CD4-positive, alpha-beta T cell (primary cell): Measurements from ENCODE around the gene CALN1. TPM values are rescaled to one million over a fixed set of nuclear protein-coding genes. Genes with fewer than 3 reads are reported as not detected.

ENCODE experiments used
- ATAC-seq: fragments of 200-7000 bp; cut with Tn5 transposase; one replicate; pipeline ENCODE4 v1.10.0; 2022; ENCODE audit warnings: mild to moderate bottlenecking; ENCODE audit not compliant: poor library complexity
- CTCF ChIA-PET: fragments of 350-600 bp; sonication (Branson Sonifier 250); formaldehyde crosslinking; loops from one replicate; lab custom pipeline; 2021; ENCODE audit warnings: antibody characterized with exemption, inconsistent platforms; lab: Charles Lee
- POLR2A ChIA-PET: fragments of 350-600 bp; sonication (Branson Sonifier 250); formaldehyde crosslinking; loops from one replicate; lab custom pipeline; 2021; ENCODE audit warnings: antibody characterized with exemption, inconsistent platforms; lab: Charles Lee
- DNase-seq, 14 experiments: peaks; one replicate each; pipeline ENCODE4 v3.0.0-alpha.2; 2013 to 2020; ENCODE audit warnings: mixed read lengths in 2 of 14
- H3K27ac ChIP-seq, 2 donors: one replicate each; pipeline versions ENCODE4 v1.5.1 to v1.7.0; 2013; ENCODE audit warnings: low read length in 2 of 2, low read depth in 1 of 2, mild to moderate bottlenecking in 1 of 2
- H3K27me3 ChIP-seq, 2 experiments: 1 replicate in 1 of 2; 2 replicates in 1 of 2; pipeline versions ENCODE4 v1.6.1 to v1.7.0; 2013; ENCODE audit warnings: low read length in 2 of 2, control low read depth in 1 of 2, mild to moderate bottlenecking in 1 of 2, moderate library complexity in 1 of 2; ENCODE audit not compliant: insufficient read depth in 2 of 2, control insufficient read depth in 1 of 2
- H3K36me3 ChIP-seq: one replicate; pipeline ENCODE4 v1.6.1; 2013; ENCODE audit warnings: low read length, control low read depth; ENCODE audit not compliant: insufficient read depth
- H3K4me1 ChIP-seq: one replicate; pipeline ENCODE4 v1.6.1; 2013; ENCODE audit warnings: low read length, control low read depth; ENCODE audit not compliant: insufficient read depth
- H3K4me3 ChIP-seq: one replicate; pipeline ENCODE4 v1.5.1; 2013; ENCODE audit warnings: mild to moderate bottlenecking, low read length, moderate library complexity
- H3K9me3 ChIP-seq, 2 experiments: 1 replicate in 1 of 2; 2 replicates in 1 of 2; pipeline versions ENCODE4 v1.6.1 to v1.7.0; 2013; ENCODE audit warnings: low read length in 2 of 2, mild to moderate bottlenecking in 2 of 2, control low read depth in 1 of 2, moderate library complexity in 1 of 2; ENCODE audit not compliant: control insufficient read depth in 1 of 2, insufficient read depth in 1 of 2
- H3K27ac Mint-ChIP-seq: one replicate; pipeline ENCODE4 v1.8.0; 2020; ENCODE audit warnings: mixed read lengths
- H3K27me3 Mint-ChIP-seq: one replicate; pipeline ENCODE4 v1.8.0; 2021; ENCODE audit warnings: mixed read lengths
- H3K36me3 Mint-ChIP-seq: one replicate; pipeline ENCODE4 v1.8.0; 2021; ENCODE audit warnings: low read depth, mixed read lengths
- H3K4me1 Mint-ChIP-seq: one replicate; pipeline ENCODE4 v1.8.0; 2021; ENCODE audit warnings: low read depth, mixed read lengths
- H3K4me3 Mint-ChIP-seq: one replicate; pipeline ENCODE4 v1.8.0; 2020; ENCODE audit warnings: mild to moderate bottlenecking, mixed read lengths
- H3K9me3 Mint-ChIP-seq: one replicate; pipeline ENCODE4 v1.8.0; 2020; ENCODE audit warnings: mixed read lengths
- CTCF ChIP-seq: fragments of 200-600 bp; IDR thresholded peaks from one replicate; pipeline ENCODE4 v1.8.0; 2022; ENCODE audit warnings: antibody characterized with exemption, mild to moderate bottlenecking
- intact Hi-C, 2 experiments: fragments of 100-400 bp; cut with DNase I in 1 of 2; cut with micrococcal nuclease in 1 of 2; formaldehyde crosslinking; loops; one replicate each; pipeline versions ENCODE4 v1.15.1 to v1.9.0; 2023 to 2025; cut with DNase I, micrococcal nuclease
- total RNA-seq, 174 experiments: library from RNA in 2 of 174; stranded (reverse) in 2 of 174; gene quantifications; one replicate each; pipeline ENCODE4 v1.2.3 and lab custom pipeline; 2021 to 2026

CALN1 gene
- total RNA-seq, 2 experiments from 2014 or later: 0.06 TPM; not detected in 1

GRCh38 chr7:72080341-72080766 is 331.8 kb downstream of the CALN1 start:
- Mint-ChIP-seq H3K9me3 (no peaks in the 10 kb centered on the region), H3K27me3 (no peaks in the 10 kb centered on the region), H3K27ac (peak overlapping the region; percentile 5), H3K4me3 (no peak overlapping the region), H3K4me1 (peaks cover 4% of the 10 kb centered on the region), H3K36me3 (no peaks in the 10 kb centered on the region)
- intact Hi-C loops: no loop called here
- POLR2A ChIA-PET: interaction anchor here (0.6 kb wide), 1 partner anchor 9 kb away, joined by 4 read pairs; no protein-coding TSS in a partner anchor
- H3K27ac ChIP-seq: no peak overlapping the region
- H3K9me3 ChIP-seq: peaks cover 0 to 6% of the 10 kb centered on the region in 2 experiments
- no peak overlapping the region for H3K4me3 ChIP-seq
- no peaks in the 10 kb centered on the region for H3K4me1 ChIP-seq
- no peak for ATAC-seq
- no peaks in the 10 kb centered on the region for H3K27me3 ChIP-seq
- no peaks in the 10 kb centered on the region for H3K36me3 ChIP-seq
- CTCF ChIA-PET: no interaction called here
- TF ChIP-seq CTCF: no peak
- DNase-seq: no peak

- no peak overlapping the region for H3K4me3 ChIP-seq
- H3K36me3 ChIP-seq: no peaks in the 10 kb centered on the region
- no peak overlapping the region for H3K4me3 Mint-ChIP-seq
- ChIA-PET CTCF (no interaction called here), POLR2A (no interaction called here)
- intact Hi-C loops: no loop called here
- no peaks in the 10 kb centered on the region for H3K4me1 ChIP-seq
- no peak overlapping the region for H3K27ac ChIP-seq
- peaks cover 0 to 6% of the 10 kb centered on the region in 2 experiments for H3K9me3 ChIP-seq
- peaks cover 4% of the 10 kb centered on the region for H3K4me1 Mint-ChIP-seq
- no peak for TF ChIP-seq CTCF
- no peaks in the 10 kb centered on the region for H3K9me3 Mint-ChIP-seq
- H3K27me3 Mint-ChIP-seq: no peaks in the 10 kb centered on the region
- ATAC-seq: no peak
- no peak overlapping the region for H3K27ac Mint-ChIP-seq
- DNase-seq: no peak
- no peaks in the 10 kb centered on the region for H3K27me3 ChIP-seq
- H3K36me3 Mint-ChIP-seq: no peaks in the 10 kb centered on the region
Observed at GRCh38 chr7:72078856-72079255, 333.3 kb downstream of the CALN1 start.

GRCh38 chr7:72078301-72078700 is 333.8 kb downstream of the CALN1 start:
- TF ChIP-seq CTCF: no peak
- Histone ChIP-seq H3K27ac (no peak overlapping the region), H3K4me3 (no peak overlapping the region), H3K27me3 (no peaks in the 10 kb centered on the region), H3K4me1 (no peaks in the 10 kb centered on the region), H3K36me3 (no peaks in the 10 kb centered on the region), H3K9me3 (peaks cover 0 to 11% of the 10 kb centered on the region in 2 experiments)
- intact Hi-C loops: no loop called here
- H3K4me3 Mint-ChIP-seq: no peak overlapping the region
- peaks cover 4% of the 10 kb centered on the region for H3K4me1 Mint-ChIP-seq
- no peak for ATAC-seq
- no peak for DNase-seq
- H3K36me3 Mint-ChIP-seq: no peaks in the 10 kb centered on the region
- ChIA-PET CTCF (no interaction called here), POLR2A (no interaction called here)
- no peaks in the 10 kb centered on the region for H3K9me3 Mint-ChIP-seq
- no peak overlapping the region for H3K27ac Mint-ChIP-seq
- H3K27me3 Mint-ChIP-seq: no peaks in the 10 kb centered on the region
